IMR-90 (cell line): ENCODE data around the gene ALKBH7. TPM values are rescaled to one million over a fixed set of nuclear protein-coding genes. Genes with fewer than 3 reads are reported as not detected.
"Not testable (repeated sequence)": the region's sequence is repeated elsewhere in the genome, so short reads cannot be mapped to it uniquely, and the experiment has no call there.

Experiments used
- ATAC-seq: fragments of 200-7000 bp; cut with Tn5 transposase; 2 replicates; pipeline ENCODE4 v1.9.1; 2020; ENCODE audit warnings: low read depth, mild to moderate bottlenecking, moderate library complexity
- BruUV-seq: library from RNA; stranded (reverse); fragments of 400-500 nt; replicated peaks from 2 replicates; lab custom pipeline; 2021; lab: Mats Ljungman, UMichigan
- CTCF ChIA-PET: fragments of 300-600 bp; formaldehyde crosslinking; extraction: SDS; loops from one replicate; lab custom pipeline; 2021; ENCODE audit warnings: antibody characterized with exemption; lab: Yijun Ruan, JAX
- POLR2A ChIA-PET: fragments of 300-600 bp; sonication (Branson Sonifier 250); formaldehyde crosslinking; loops from one replicate; lab custom pipeline; 2022; ENCODE audit warnings: antibody characterized with exemption; ENCODE audit not compliant: unreplicated experiment; lab: Charles Lee
- DNase-seq: peaks from one replicate; pipeline ENCODE4 v3.0.0; 2013
- H2AFZ ChIP-seq: replicated peaks from 2 replicates; pipeline ENCODE3; 2013; ENCODE audit warnings: low read length, mild to moderate bottlenecking; ENCODE audit not compliant: poor library complexity
- H2AK5ac ChIP-seq: 2 replicates; pipeline ENCODE4 v1.6.1; 2013; ENCODE audit warnings: low read depth, low read length, inconsistent platforms
- H2AK9ac ChIP-seq: replicated peaks from 2 replicates; pipeline ENCODE3; 2013; ENCODE audit warnings: mild to moderate bottlenecking, low read depth, low read length, moderate library complexity; ENCODE audit not compliant: poor library complexity
- H2BK120ac ChIP-seq: 2 replicates; pipeline ENCODE4 v1.6.1; 2013; ENCODE audit warnings: low read depth, low read length, inconsistent platforms
- H2BK15ac ChIP-seq: 3 replicates; pipeline ENCODE4 v1.6.1; 2013; ENCODE audit warnings: low read depth, low read length, inconsistent platforms
- H2BK20ac ChIP-seq: 2 replicates; pipeline ENCODE4 v1.6.1; 2013; ENCODE audit warnings: low read depth, mild to moderate bottlenecking, inconsistent platforms, low read length, moderate library complexity
- H2BK5ac ChIP-seq: 2 replicates; pipeline ENCODE4 v1.6.1; 2013; ENCODE audit warnings: mild to moderate bottlenecking, low read depth, low read length, inconsistent platforms; ENCODE audit not compliant: poor library complexity, severe bottlenecking
- H3K14ac ChIP-seq: replicated peaks from 2 replicates; pipeline ENCODE4 v1.6.1; 2013; ENCODE audit warnings: low read depth, low read length, inconsistent platforms
- H3K18ac ChIP-seq: 2 replicates; pipeline ENCODE4 v1.6.1; 2013; ENCODE audit warnings: low read depth, low read length, control low read depth
- H3K23ac ChIP-seq: 2 replicates; pipeline ENCODE4 v1.6.1; 2013; ENCODE audit warnings: low read depth, low read length, inconsistent platforms
- H3K27ac ChIP-seq: 2 replicates; pipeline ENCODE4 v1.5.1; 2013; ENCODE audit warnings: mild to moderate bottlenecking, control low read depth, low read length; ENCODE audit not compliant: insufficient read depth
- H3K27me3 ChIP-seq: 2 replicates; pipeline ENCODE4 v1.6.1; 2013; ENCODE audit warnings: low read length; ENCODE audit not compliant: control insufficient read depth, insufficient read depth
- H3K36me3 ChIP-seq: 2 replicates; pipeline ENCODE4 v1.6.1; 2013; ENCODE audit warnings: low read length, mixed read lengths; ENCODE audit not compliant: control insufficient read depth, insufficient read depth
- H3K4ac ChIP-seq: 2 replicates; pipeline ENCODE4 v1.6.1; 2013; ENCODE audit warnings: low read depth, low read length, inconsistent platforms
- H3K4me1 ChIP-seq: 2 replicates; pipeline ENCODE4 v1.6.1; 2013; ENCODE audit warnings: low read length, mixed read lengths; ENCODE audit not compliant: control insufficient read depth, insufficient read depth
- H3K4me2 ChIP-seq: 2 replicates; pipeline ENCODE4 v1.6.1; 2013; ENCODE audit warnings: low read depth, mild to moderate bottlenecking, control low read depth, low read length, moderate library complexity
- H3K4me3 ChIP-seq: 2 replicates; pipeline ENCODE4 v1.5.1; 2013; ENCODE audit warnings: low read depth, mild to moderate bottlenecking, control low read depth, low read length, moderate library complexity; ENCODE audit not compliant: insufficient read depth
- H3K56ac ChIP-seq: 2 replicates; pipeline ENCODE4 v1.6.1; 2013; ENCODE audit warnings: low read length, inconsistent platforms; ENCODE audit not compliant: insufficient read depth; ENCODE audit errors: extremely low read depth
- H3K79me1 ChIP-seq, 2 experiments: 2 replicates each; pipeline ENCODE4 v1.6.1; 2013; ENCODE audit warnings: low read length in 2 of 2, inconsistent platforms in 1 of 2, low read depth in 1 of 2
- H3K9ac ChIP-seq: 2 replicates; pipeline ENCODE4 v1.6.1; 2013; ENCODE audit warnings: low read depth, low read length, control low read depth
- H3K9me1 ChIP-seq: 2 replicates; pipeline ENCODE4 v1.6.1; 2013; ENCODE audit warnings: low read length, inconsistent platforms; ENCODE audit not compliant: insufficient read depth
- H3K9me3 ChIP-seq: 2 replicates; pipeline ENCODE4 v1.6.1; 2013; ENCODE audit warnings: low read length; ENCODE audit not compliant: control insufficient read depth, insufficient read depth
- H4K20me1 ChIP-seq: 2 replicates; pipeline ENCODE4 v1.6.1; 2013; ENCODE audit warnings: low read length, inconsistent platforms; ENCODE audit not compliant: insufficient read depth
- H4K5ac ChIP-seq: 2 replicates; pipeline ENCODE4 v1.6.1; 2013; ENCODE audit warnings: mild to moderate bottlenecking, low read depth, low read length, control low read depth
- H4K8ac ChIP-seq, 2 experiments: 2 replicates each; pipeline ENCODE4 v1.6.1; 2013; ENCODE audit warnings: low read depth in 2 of 2, low read length in 2 of 2, control low read depth in 1 of 2, inconsistent platforms in 1 of 2
- H4K91ac ChIP-seq: 2 replicates; pipeline ENCODE4 v1.6.1; 2013; ENCODE audit warnings: low read depth, low read length, inconsistent platforms; ENCODE audit not compliant: insufficient read depth
- WGBS, 2 experiments: methylation state at CpG; one replicate each; pipeline versions ENCODE4 v1.1.5 to v1.1.7; 2013; ENCODE audit warnings: missing lambda C conversion rate in 2 of 2; ENCODE audit not compliant: insufficient read length in 1 of 2; ENCODE audit errors: extremely low coverage in 2 of 2; 5-methylcytosine and 5-hydroxymethylcytosine counted together
- dilution Hi-C: fragments of 300-500 bp; cut with HindIII; formaldehyde crosslinking; loops from one replicate; pipeline ENCODE4 v1.14.3; 2018; ENCODE audit warnings: low sequenced_read_pairs; ENCODE audit not compliant: unreplicated experiment
- in situ Hi-C: fragments of 300-500 bp; cut with MboI; formaldehyde crosslinking; loops from 3 replicates; pipeline ENCODE4 v1.14.3; 2019; ENCODE audit warnings: low sequenced_read_pairs, inconsistent platforms, mixed read lengths
- intact Hi-C: fragments of 100-400 bp; cut with micrococcal nuclease; formaldehyde crosslinking; loops from 2 replicates; pipeline ENCODE4 v1.10.0; 2022
- polyA plus RNA-seq, 3 experiments: library from polyadenylated mRNA; depleted of rRNA; stranded (reverse); fragments of >200 nt; gene quantifications; 2 replicates each; pipeline ENCODE4 v1.2.3, GENCODE V29; 2012; ENCODE audit warnings: low replicate concordance in 1 of 3
- total RNA-seq: library from RNA; depleted of rRNA; stranded (reverse); fragments of >200 nt; gene quantifications from 2 replicates; pipeline ENCODE4 v1.2.3, GENCODE V29; 2012

The ALKBH7 gene
- total and polyA plus RNA-seq, 2 of the 4 experiments (the other 2 are of a cell fraction), result 9.3 to 22.5 TPM

- H3K4me2 ChIP-seq, CTCF ChIA-PET, in situ Hi-C loops, intact Hi-C loops, H3K4me3 ChIP-seq, H4K91ac ChIP-seq, H3K18ac ChIP-seq, H3K27me3 ChIP-seq, DNase-seq, BruUV-seq, H3K9ac ChIP-seq, H3K9me1 ChIP-seq, H4K5ac ChIP-seq, H2AK5ac ChIP-seq, H3K4ac ChIP-seq, H2AFZ ChIP-seq, H3K23ac ChIP-seq, H3K9me3 ChIP-seq, H3K36me3 ChIP-seq, H3K56ac ChIP-seq, dilution Hi-C loops, ATAC-seq, H3K27ac ChIP-seq, POLR2A ChIA-PET, H2BK20ac ChIP-seq, H4K20me1 ChIP-seq, H2BK120ac ChIP-seq, H2BK15ac ChIP-seq, H2AK9ac ChIP-seq, H3K14ac ChIP-seq, H2BK5ac ChIP-seq, H4K8ac ChIP-seq, H3K79me1 ChIP-seq, H3K4me1 ChIP-seq: not testable (repeated sequence)
- no CpG with 5 or more reads among the region's 2 CpGs for WGBS, 2 experiments
Measured at GRCh38 chr19:6349271-6349670, 23.3 kb upstream of the ALKBH7 start.
